Nephron progenitor cell (in vitro differentiated cells): ENCODE results near the gene PSME3IP1.

Experiments used
- DNase-seq: peaks from one replicate; pipeline ENCODE4 v3.0.0; 2021
- H3K27ac Mint-ChIP-seq: 2 replicates; pipeline ENCODE4 v1.8.0; 2021; ENCODE audit warnings: mild to moderate bottlenecking, moderate library complexity, mixed read lengths
- H3K27me3 Mint-ChIP-seq: 2 replicates; pipeline ENCODE4 v1.8.0; 2021; ENCODE audit warnings: mild to moderate bottlenecking, low read depth, mixed read lengths; ENCODE audit not compliant: poor library complexity
- H3K36me3 Mint-ChIP-seq: 2 replicates; pipeline ENCODE4 v1.8.0; 2021; ENCODE audit warnings: low read depth, mixed read lengths
- H3K4me1 Mint-ChIP-seq: 2 replicates; pipeline ENCODE4 v1.8.0; 2021; ENCODE audit warnings: mixed read lengths
- H3K4me3 Mint-ChIP-seq: 2 replicates; pipeline ENCODE4 v1.8.0; 2021; ENCODE audit warnings: mild to moderate bottlenecking, moderate library complexity, mixed read lengths
- H3K9me3 Mint-ChIP-seq: 2 replicates; pipeline ENCODE4 v1.8.0; 2021; ENCODE audit warnings: mild to moderate bottlenecking, moderate library complexity, mixed read lengths
- TF ChIP-seq, protein P1 (sequence below): fragments of 200-600 bp; sonication (generic); IDR thresholded peaks from 2 replicates; pipeline ENCODE4 v1.5.0; 2021; ENCODE audit warnings: antibody characterized with exemption

PSME3IP1 gene

DNA sequence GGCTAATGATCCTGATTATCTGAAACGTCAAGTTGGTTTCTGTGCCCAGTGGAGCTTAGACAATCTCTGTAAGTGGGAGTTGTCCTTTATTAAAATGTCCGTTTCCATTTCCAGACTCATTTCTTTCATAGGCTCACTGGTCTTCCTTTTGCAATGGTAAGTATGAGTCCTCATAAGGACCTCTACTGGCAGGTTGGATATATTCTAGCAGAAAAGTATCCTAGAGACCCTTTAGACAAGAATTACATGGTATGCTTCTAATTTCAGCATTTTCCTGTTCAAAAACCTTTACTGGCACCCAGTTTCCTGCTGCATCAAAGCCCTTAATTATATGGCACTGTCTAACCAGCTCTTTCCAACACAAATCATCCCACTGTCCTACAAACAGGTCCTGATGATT, 31.1 kb upstream of the PSME3IP1 start:
- Mint-ChIP-seq H3K27me3 (no peaks in the 10 kb centered on the region), H3K4me3 (no peak overlapping the region), H3K27ac (no peak overlapping the region), H3K9me3 (peaks cover 46% of the 10 kb centered on the region), H3K4me1 (no peaks in the 10 kb centered on the region), H3K36me3 (peaks cover 97% of the 10 kb centered on the region)
- TF ChIP-seq, protein P1, sequence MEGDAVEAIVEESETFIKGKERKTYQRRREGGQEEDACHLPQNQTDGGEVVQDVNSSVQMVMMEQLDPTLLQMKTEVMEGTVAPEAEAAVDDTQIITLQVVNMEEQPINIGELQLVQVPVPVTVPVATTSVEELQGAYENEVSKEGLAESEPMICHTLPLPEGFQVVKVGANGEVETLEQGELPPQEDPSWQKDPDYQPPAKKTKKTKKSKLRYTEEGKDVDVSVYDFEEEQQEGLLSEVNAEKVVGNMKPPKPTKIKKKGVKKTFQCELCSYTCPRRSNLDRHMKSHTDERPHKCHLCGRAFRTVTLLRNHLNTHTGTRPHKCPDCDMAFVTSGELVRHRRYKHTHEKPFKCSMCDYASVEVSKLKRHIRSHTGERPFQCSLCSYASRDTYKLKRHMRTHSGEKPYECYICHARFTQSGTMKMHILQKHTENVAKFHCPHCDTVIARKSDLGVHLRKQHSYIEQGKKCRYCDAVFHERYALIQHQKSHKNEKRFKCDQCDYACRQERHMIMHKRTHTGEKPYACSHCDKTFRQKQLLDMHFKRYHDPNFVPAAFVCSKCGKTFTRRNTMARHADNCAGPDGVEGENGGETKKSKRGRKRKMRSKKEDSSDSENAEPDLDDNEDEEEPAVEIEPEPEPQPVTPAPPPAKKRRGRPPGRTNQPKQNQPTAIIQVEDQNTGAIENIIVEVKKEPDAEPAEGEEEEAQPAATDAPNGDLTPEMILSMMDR: no peak
- no peak for DNase-seq

DNA sequence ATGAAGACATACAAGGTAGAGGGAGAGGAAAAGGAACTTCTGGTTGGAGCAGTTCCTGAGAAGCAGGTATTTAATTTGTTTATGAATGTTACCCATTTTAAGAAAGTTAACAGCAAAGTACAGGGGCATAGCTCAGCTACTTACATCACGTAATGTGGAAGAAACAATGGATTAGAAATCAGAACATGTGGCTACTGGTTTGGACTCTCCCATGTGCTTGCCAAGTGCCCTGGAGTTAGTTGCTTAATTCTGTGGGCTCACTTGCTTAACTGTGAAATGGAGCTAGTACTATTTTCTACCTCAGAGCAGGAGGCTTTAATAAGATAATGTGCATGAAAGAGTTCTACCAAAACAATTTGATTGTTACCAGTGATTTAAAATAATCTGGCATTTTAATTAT, 27.6 kb upstream of the PSME3IP1 start:
- no peaks in the 10 kb centered on the region for H3K4me1 Mint-ChIP-seq
- no peak for DNase-seq
- no peak overlapping the region for H3K4me3 Mint-ChIP-seq
- TF ChIP-seq, protein P1: no peak
- peaks cover 3% of the 10 kb centered on the region for H3K27me3 Mint-ChIP-seq
- peaks cover 74% of the 10 kb centered on the region for H3K36me3 Mint-ChIP-seq
- peaks cover 31% of the 10 kb centered on the region for H3K9me3 Mint-ChIP-seq
- no peak overlapping the region for H3K27ac Mint-ChIP-seq

DNA sequence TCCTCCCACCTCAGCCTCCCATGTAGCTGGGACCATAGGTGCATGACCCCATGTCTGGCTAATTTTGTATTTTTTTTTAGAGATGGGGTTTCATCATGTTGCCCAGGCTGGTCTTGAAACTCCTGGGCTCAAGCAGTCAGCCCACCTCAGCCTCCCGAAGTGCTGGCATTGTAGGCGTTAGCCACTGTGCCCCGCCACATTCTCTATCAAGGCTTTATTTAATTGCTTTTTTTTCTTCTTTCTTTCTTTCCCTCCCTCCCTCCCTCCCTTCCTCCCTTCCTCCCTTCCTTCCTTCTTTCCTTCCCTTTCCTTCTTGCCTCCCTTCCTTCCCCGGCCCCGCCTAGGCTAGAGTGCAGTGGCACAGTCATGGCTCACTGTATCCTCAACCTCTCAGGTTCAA, 23.9 kb upstream of the PSME3IP1 start:
- Mint-ChIP-seq H3K27ac (no peak overlapping the region), H3K27me3 (peaks cover 3% of the 10 kb centered on the region), H3K36me3 (peaks cover 56% of the 10 kb centered on the region), H3K9me3 (peaks cover under 1% of the 10 kb centered on the region), H3K4me1 (no peaks in the 10 kb centered on the region), H3K4me3 (no peak overlapping the region)
- no peak for DNase-seq
- TF ChIP-seq, protein P1: no peak

DNA sequence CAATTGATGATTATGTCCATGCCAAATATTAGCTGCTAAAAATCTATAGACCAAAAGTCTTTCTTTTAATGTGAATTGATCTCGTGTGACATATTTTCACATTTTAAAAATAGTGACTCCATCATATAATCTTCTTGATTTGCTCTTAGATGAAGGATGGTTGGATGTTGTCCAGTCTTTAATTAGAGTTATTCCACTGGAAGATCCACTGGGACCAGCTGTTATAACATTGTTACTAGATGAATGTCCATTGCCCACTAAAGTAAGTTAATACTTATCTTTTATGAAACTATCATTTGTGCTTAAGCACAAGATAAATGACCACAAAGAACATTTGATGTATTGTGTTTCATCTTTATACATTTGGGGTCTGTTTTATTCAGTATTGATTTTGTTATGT, 23.1 kb upstream of the PSME3IP1 start:
- Mint-ChIP-seq H3K36me3 (peaks cover 51% of the 10 kb centered on the region), H3K9me3 (no peaks in the 10 kb centered on the region), H3K27ac (no peak overlapping the region), H3K4me3 (no peak overlapping the region), H3K27me3 (peaks cover 3% of the 10 kb centered on the region), H3K4me1 (no peaks in the 10 kb centered on the region)
- DNase-seq: no peak
- TF ChIP-seq, protein P1: no peak

DNA sequence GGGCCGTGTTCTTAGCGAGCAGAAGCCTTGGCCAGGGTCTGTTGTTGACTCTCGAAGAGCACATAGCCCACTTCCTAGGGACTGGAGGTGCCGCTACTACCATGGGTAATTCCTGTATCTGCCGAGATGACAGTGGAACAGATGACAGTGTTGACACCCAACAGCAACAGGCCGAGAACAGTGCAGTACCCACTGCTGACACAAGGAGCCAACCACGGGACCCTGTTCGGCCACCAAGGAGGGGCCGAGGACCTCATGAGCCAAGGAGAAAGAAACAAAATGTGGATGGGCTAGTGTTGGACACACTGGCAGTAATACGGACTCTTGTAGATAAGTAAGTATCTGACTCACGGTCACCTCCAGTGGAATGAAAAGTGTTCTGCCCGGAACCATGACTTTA, 18.8 kb upstream of the PSME3IP1 start:
- no peak overlapping the region for H3K27ac Mint-ChIP-seq
- H3K4me3 Mint-ChIP-seq: no peak overlapping the region
- no peaks in the 10 kb centered on the region for H3K27me3 Mint-ChIP-seq
- TF ChIP-seq, protein P1: no peak
- DNase-seq: no peak
- no peaks in the 10 kb centered on the region for H3K4me1 Mint-ChIP-seq
- peaks cover 43% of the 10 kb centered on the region for H3K36me3 Mint-ChIP-seq
- peaks cover 12% of the 10 kb centered on the region for H3K9me3 Mint-ChIP-seq

DNA sequence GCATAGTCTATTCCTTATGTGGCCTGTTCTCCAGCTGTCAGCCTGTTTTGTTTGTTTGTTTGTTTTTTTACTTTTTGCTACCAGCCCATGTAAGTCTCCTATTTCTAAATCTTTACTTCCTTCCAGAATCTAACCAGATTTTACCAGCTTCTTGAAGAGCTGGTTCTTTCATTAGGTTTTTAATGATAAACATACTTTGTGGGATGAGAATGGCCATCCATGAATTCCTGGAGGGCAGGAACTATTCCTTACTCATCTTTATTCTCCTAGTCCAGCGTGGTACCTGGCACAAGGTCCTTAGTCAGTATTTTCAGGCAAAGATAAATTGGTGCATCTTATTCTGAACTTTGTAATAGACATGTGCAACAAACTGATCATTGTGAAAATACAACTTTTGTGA, 17.6 kb upstream of the PSME3IP1 start:
- no peak overlapping the region for H3K4me3 Mint-ChIP-seq
- DNase-seq: no peak
- H3K27me3 Mint-ChIP-seq: no peaks in the 10 kb centered on the region
- peaks cover 49% of the 10 kb centered on the region for H3K36me3 Mint-ChIP-seq
- peaks cover 24% of the 10 kb centered on the region for H3K9me3 Mint-ChIP-seq
- no peak overlapping the region for H3K27ac Mint-ChIP-seq
- TF ChIP-seq, protein P1: no peak
- H3K4me1 Mint-ChIP-seq: no peaks in the 10 kb centered on the region
